A673 (cell line): ENCODE measurements around the gene BSG. TPM values are rescaled to one million over a fixed set of nuclear protein-coding genes. Genes with fewer than 3 reads are reported as not detected.
"Not testable (repeated sequence)": the region's sequence is repeated elsewhere in the genome, so short reads cannot be mapped to it uniquely, and the experiment has no call there.

Experiments
- BruUV-seq: library from RNA; stranded (reverse); fragments of 400-500 nt; replicated peaks from 2 replicates; lab custom pipeline; 2021; lab: Mats Ljungman, UMichigan
- CTCF ChIA-PET: fragments of 300-600 bp; sonication (Branson Sonifier 250); formaldehyde crosslinking; loops from one replicate; lab custom pipeline; 2022; ENCODE audit warnings: antibody characterized with exemption; lab: Charles Lee
- POLR2A ChIA-PET: fragments of 300-600 bp; sonication (Branson Sonifier 250); formaldehyde crosslinking; loops from one replicate; lab custom pipeline; 2022; ENCODE audit warnings: antibody characterized with exemption; ENCODE audit not compliant: low non-redundant PET; lab: Charles Lee
- DNase-seq: peaks from one replicate; pipeline ENCODE4 v3.0.0-alpha.2; 2015; ENCODE audit warnings: low spot score
- H3K27ac ChIP-seq: fragments of 200-600 bp; sonication (generic); 2 replicates; pipeline ENCODE4 v1.5.1; 2016; ENCODE audit warnings: mixed run types, low read depth, mild to moderate bottlenecking, mixed read lengths, antibody characterized with exemption, low read length; ENCODE audit not compliant: poor library complexity, severe bottlenecking
- H3K27me3 ChIP-seq: fragments of 200-600 bp; sonication (generic); replicated peaks from 2 replicates; pipeline ENCODE4 v1.6.1; 2017; ENCODE audit warnings: mixed run types, low read depth, mild to moderate bottlenecking, mixed read lengths, antibody characterized with exemption, low read length; ENCODE audit not compliant: insufficient read depth, poor library complexity
- H3K36me3 ChIP-seq: fragments of 200-600 bp; sonication (generic); 2 replicates; pipeline ENCODE4 v1.6.1; 2016; ENCODE audit warnings: mixed run types, mild to moderate bottlenecking, mixed read lengths, antibody characterized with exemption, low read length; ENCODE audit not compliant: insufficient read depth, poor library complexity, severe bottlenecking
- H3K4me1 ChIP-seq: fragments of 200-600 bp; sonication (generic); 2 replicates; pipeline ENCODE4 v1.6.1; 2017; ENCODE audit warnings: mixed run types, mild to moderate bottlenecking, mixed read lengths, antibody characterized with exemption, low read length; ENCODE audit not compliant: insufficient read depth, poor library complexity, severe bottlenecking
- H3K4me3 ChIP-seq: fragments of 200-600 bp; sonication (generic); 2 replicates; pipeline ENCODE4 v1.5.1; 2016; ENCODE audit warnings: low read depth, mixed run types, mild to moderate bottlenecking, mixed read lengths, low read length; ENCODE audit not compliant: poor library complexity, severe bottlenecking
- H3K9me3 ChIP-seq: fragments of 200-600 bp; sonication (generic); 2 replicates; pipeline ENCODE4 v1.6.1; 2016; ENCODE audit warnings: mixed run types, low read depth, mild to moderate bottlenecking, mixed read lengths, antibody characterized with exemption, low read length; ENCODE audit not compliant: poor library complexity, severe bottlenecking
- CTCF ChIP-seq: fragments of 300-800, 200-600 bp; sonication (generic); conservative IDR thresholded peaks from 2 replicates; pipeline ENCODE4 v1.5.1; 2017; ENCODE audit warnings: low read depth, mild to moderate bottlenecking, antibody characterized with exemption, low read length, moderate library complexity, mixed read lengths
- EZH2 ChIP-seq: fragments of 200-600 bp; sonication (generic); IDR thresholded peaks from 2 replicates; pipeline ENCODE4 v1.6.1; 2017; ENCODE audit warnings: borderline replicate concordance, low read depth, mild to moderate bottlenecking, mixed read lengths, antibody characterized with exemption, low read length; ENCODE audit not compliant: poor library complexity, severe bottlenecking
- intact Hi-C: fragments of 100-400 bp; cut with micrococcal nuclease; formaldehyde crosslinking; loops from one replicate; pipeline ENCODE4 v1.10.0; 2022; ENCODE audit not compliant: unreplicated experiment
- total RNA-seq: library from RNA; stranded (reverse); gene quantifications from 2 replicates; pipeline ENCODE4 v1.2.3, GENCODE V29; 2021

BSG gene
- total RNA-seq, 1 experiment from 2014 or later, result 865 TPM

GRCh38 chr19:618674-619285 is 46.4 kb downstream of the BSG start:
- ChIA-PET POLR2A (no interaction called here), CTCF (no interaction called here)
- intact Hi-C loops, result no loop called here
- no peak for DNase-seq
- TF ChIP-seq EZH2 (no peak), CTCF (no peak)
- BruUV-seq, result no TSS peak
- Histone ChIP-seq H3K36me3 (peaks cover 47% of the 10 kb centered on the region), H3K9me3 (no peaks in the 10 kb centered on the region), H3K27ac (no peak overlapping the region), H3K27me3 (no peaks in the 10 kb centered on the region), H3K4me1 (no peaks in the 10 kb centered on the region), H3K4me3 (no peak overlapping the region)

GRCh38 chr19:619286-620002 is 47.0 kb downstream of the BSG start:
- DNase-seq, result no peak
- ChIA-PET POLR2A (no interaction called here), CTCF (no interaction called here)
- Histone ChIP-seq H3K9me3 (no peaks in the 10 kb centered on the region), H3K36me3 (peaks cover 47% of the 10 kb centered on the region), H3K4me1 (no peaks in the 10 kb centered on the region), H3K4me3 (no peak overlapping the region), H3K27ac (no peak overlapping the region), H3K27me3 (no peaks in the 10 kb centered on the region)
- no peak for TF ChIP-seq EZH2
- TF ChIP-seq CTCF, result no peak
- intact Hi-C loops, result no loop called here
- BruUV-seq, result no TSS peak

GRCh38 chr19:620166-620862 is 47.9 kb downstream of the BSG start:
- CTCF ChIA-PET, result no interaction called here

GRCh38 chr19:621191-621590 is 48.8 kb downstream of the BSG start:
- H3K27ac ChIP-seq, H3K4me3 ChIP-seq, BruUV-seq, H3K27me3 ChIP-seq, H3K4me1 ChIP-seq, H3K9me3 ChIP-seq, DNase-seq, CTCF ChIA-PET, POLR2A ChIA-PET, intact Hi-C loops: not testable (repeated sequence)
- H3K36me3 ChIP-seq, result peaks cover 54% of the 10 kb centered on the region

More at GRCh38 chr19:620166-620862, 47.9 kb downstream of the BSG start:
- intact Hi-C loops, result no loop called here
- H3K27me3 ChIP-seq, result no peaks in the 10 kb centered on the region
- POLR2A ChIA-PET, result no interaction called here
- TF ChIP-seq EZH2 (no peak), CTCF (no peak)
- no TSS peak for BruUV-seq
- no peaks in the 10 kb centered on the region for H3K9me3 ChIP-seq
- no peak overlapping the region for H3K27ac ChIP-seq
- H3K4me1 ChIP-seq, result no peaks in the 10 kb centered on the region
- no peak overlapping the region for H3K4me3 ChIP-seq
- DNase-seq, result no peak
- peaks cover 49% of the 10 kb centered on the region for H3K36me3 ChIP-seq
